NCI-H82 treated with DMSO at 0.1 percent for 48 hours (cell line): ENCODE results near the gene TSPAN5.

Experiments used
- DNase-seq: peaks from one replicate; lab custom pipeline; 2025; ENCODE audit not compliant: unreplicated experiment; lab: John Stamatoyannopoulos, UW

Gene TSPAN5

GRCh38 chr4:98620087-98620784, 38.2 kb downstream of the TSPAN5 start:
- DNase-seq = no peak

- DNase-seq = no peak
These were observed 39.2 kb downstream of the TSPAN5 start for GRCh38 chr4:98619180-98619579.

DNA sequence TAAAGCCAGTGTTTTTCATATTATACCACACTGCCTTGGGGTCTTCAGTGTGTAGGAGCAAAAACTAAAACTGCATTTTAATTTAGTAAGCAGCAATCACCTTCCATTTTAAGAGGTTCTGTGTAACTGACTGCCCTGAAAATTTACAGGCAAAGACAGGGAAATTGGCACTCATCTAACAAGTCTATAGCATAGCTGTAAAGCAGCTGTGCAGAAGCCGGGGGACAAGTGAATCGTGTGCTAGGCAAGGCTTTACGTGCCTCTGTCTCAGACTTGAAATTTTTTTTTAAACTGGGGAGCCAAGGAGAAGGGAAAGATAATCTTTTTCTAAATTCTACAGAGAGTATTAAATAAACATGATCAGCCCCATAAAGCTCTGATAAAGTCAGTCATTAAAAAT, 39.7 kb downstream of the TSPAN5 start:
- no peak for DNase-seq

- DNase-seq = no peak
These were observed 40.9 kb downstream of the TSPAN5 start for GRCh38 chr4:98617358-98618047.

GRCh38 chr4:98615991-98616390, 42.4 kb downstream of the TSPAN5 start:
- DNase-seq = no peak

DNA sequence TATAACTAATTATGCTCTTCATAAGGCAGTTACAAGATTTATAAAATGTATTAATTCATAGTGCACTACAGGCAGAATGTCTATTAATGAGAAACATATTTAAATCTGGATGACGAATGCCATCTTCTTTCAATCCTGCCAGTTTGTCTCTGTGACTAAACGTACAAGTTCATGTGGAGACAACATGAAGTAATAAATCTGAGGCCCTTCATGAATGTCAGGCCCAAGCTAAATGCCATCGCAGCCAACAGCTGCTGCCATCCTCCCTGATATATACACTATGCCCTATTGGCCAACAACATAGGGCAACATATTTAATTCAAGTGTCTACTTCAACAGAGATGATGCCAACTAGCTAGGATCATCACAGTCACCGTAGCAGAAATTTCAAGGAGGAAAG, 43.7 kb downstream of the TSPAN5 start:
- no peak for DNase-seq

GRCh38 chr4:98614094-98614493, 44.3 kb downstream of the TSPAN5 start:
- no peak for DNase-seq

DNA sequence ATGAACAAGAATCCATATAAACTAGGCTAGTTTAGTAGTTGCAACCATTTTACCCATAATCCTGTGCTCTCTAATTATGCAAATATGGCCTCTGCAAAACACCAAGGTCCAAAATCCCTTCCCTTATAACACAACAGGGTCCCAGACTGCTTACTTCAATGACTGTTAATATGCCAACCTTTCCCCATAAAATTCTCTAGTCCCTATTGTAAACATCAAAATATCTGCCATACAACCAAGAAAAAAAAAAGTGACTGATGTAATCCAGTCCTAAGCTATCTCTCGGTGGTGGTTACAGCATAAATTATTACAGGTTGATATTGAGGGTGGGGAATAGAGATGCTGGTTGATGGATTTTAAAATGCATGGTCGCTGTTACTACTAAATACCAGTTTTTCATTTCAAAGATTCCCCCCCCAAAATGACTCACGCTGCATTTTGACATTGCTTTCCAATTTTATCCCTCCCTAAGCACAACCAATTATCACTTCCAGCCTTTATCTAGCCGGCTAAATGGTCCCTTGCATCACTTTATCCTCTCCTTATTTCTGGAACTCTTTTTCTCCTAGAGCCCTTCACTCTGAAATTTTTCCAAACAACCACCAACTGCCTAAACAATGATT, 44.8 kb downstream of the TSPAN5 start:
- no peak for DNase-seq

DNA sequence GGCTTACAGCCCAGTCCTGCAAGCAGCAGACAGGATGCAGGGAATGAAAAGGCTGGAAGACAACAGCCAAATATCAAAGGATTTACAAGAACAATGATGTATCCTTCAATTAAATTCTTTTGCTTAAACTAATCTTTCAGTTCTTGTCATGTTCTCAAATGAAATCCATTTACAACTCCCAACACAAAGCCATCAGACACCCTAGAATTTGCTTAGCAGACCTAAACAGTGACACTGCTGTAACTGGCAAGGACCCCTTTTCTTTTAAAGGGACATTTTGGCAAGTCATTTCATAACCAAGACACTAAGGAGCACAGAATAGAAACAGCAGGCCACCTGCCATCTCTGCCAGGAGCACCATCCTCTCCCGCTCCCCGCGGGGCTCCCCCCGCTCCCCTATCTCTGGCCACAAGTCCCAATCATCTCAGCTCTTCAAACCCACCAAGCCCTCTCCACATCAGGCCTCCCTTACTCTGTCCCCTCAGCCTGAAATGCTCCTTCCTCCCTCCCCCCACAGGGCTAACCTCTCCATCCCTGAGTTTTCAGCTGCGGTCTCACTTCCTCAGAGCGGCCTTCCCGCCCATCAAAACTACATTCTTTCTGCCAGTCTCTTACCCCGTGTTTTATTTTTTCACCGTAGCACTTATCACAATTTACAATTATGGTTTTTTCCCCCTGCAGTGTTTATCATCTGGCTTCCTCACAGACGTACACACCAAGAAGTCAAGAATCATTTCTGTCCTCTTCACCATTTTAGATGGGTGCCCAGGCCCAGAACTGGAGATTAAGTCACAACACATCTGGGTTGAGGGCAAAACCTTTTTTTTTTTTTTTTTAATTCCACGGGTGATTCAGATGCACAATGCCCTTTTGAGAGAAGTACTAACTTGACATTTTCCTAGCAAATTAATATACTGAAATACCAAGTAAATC, 45.8 kb downstream of the TSPAN5 start:
- no peak for DNase-seq

DNA sequence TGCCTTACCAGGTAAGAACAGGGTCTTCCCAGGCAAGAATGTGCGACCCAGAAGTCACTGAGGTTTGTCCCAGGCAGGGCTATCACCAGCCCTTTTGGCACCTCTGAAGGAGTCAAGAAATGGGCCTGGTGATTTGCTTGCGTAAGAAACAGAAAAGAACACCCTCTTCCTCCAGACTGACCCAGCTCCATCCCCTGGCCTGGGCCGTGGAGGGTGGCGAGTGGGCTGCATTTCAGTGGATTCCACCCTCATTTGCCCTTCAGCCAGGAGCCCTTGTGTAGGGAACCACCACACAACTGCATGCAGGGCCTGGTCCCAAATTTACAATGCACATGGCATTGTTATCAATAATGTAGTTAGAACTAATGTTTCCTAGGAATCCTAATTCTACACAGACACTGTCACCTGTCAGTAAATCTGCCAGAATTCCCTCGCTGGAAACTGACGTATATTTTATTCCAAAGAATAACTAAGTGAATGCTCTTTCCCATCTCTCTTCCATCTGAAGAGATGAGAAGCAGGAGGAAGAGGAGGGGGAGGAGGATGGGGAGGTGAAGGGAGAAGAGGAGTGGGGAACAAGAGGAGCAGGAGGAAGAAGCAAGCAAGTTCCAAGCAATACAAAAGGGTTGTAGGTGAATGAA, 46.6 kb downstream of the TSPAN5 start:
- DNase-seq = no peak

DNA sequence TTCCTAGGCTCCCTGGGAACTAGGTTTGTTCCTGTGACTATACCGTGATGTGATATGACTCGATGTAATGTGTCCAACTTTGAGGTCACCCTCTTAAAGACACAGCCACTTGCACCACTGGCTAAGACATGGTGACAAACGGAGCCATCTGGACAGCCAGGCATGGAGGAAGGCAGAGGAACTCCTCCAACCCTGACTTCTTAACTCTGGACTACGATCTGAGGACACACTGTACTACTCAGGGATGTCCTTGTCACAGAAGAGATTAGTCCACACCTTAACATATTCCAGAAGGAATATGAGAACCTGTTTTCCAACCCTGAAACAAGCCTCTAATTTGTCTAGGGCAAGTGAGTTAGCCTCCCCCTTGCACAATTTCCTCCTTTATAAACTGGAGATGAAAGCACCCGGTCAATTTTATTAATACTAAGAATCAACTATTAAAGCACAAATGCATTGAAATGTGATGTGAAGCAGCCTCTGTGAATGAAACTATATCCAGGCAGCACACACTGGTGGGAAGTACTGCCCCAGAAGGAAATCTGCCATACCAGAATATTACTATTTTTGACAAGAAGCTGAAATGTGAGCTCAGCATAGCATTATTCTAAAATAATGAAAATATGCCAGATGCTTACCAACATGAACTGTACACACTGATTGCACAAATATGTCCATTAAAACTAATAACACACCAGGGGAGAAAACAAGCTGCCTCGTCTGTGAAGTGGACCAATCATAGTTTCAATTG, 47.3 kb downstream of the TSPAN5 start:
- no peak for DNase-seq

GRCh38 chr4:98610431-98610830, 48.0 kb downstream of the TSPAN5 start:
- DNase-seq = no peak

- DNase-seq = no peak
These were observed 48.5 kb downstream of the TSPAN5 start for GRCh38 chr4:98609934-98610333.

DNA sequence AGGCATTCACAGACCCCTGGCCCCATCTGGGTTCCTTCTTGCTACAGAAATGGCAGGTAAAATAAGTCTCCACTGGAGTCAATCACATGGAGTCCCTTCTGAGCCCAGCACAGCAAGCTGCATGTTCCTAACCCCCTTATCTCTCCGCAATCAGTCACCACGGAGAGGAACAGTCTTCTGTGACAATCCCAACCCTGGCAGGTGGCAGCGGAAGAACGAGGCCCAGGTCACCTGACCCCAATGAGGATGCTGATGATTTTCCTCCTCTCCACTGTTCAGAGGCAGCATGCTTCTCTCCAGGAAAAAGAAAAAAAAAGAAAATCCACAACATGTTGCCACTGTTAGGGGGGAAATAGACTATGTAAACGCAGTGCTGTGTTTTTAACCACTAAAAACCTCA, 50.1 kb downstream of the TSPAN5 start:
- no peak for DNase-seq

GRCh38 chr4:98606894-98607293, 51.5 kb downstream of the TSPAN5 start:
- DNase-seq = no peak

DNA sequence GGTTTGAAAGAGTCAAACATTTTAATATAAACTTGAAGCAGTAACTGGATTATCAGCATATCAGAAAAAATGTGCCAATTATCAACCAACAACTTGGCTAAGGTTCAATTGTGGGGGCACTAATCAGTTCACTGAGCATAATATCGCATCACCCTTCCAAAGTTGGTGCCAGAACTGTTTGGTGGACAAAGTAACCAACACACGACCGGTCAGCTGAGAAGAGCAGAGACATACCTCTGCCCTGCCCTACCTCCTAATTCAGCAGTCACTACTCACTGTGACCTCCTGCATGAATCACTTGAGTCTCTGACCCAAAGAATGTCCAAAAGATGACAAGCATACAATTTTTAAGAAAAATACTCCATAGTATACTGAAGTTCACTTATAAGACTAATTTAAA, 53.2 kb downstream of the TSPAN5 start:
- DNase-seq = no peak

DNA sequence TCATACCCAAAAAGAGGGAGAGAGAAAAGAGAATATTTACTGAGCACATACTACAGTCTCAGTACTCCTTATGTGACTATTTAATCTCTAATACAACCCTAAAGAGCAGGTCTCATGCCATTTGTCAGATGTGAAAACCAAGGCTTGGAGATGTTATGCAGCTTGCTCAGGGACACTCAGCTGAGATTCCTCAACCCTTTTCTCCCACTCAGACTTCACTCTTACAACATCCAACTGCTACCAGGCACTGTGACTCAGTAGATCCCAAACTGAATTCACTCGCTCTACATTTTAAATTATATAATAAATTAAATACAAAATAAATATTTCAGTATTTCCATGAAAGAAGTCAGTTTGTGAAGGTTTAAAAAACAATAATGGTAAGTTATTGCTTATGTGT, 53.7 kb downstream of the TSPAN5 start:
- no peak for DNase-seq

- no peak for DNase-seq
These were observed 54.5 kb downstream of the TSPAN5 start for GRCh38 chr4:98603683-98604521.

DNA sequence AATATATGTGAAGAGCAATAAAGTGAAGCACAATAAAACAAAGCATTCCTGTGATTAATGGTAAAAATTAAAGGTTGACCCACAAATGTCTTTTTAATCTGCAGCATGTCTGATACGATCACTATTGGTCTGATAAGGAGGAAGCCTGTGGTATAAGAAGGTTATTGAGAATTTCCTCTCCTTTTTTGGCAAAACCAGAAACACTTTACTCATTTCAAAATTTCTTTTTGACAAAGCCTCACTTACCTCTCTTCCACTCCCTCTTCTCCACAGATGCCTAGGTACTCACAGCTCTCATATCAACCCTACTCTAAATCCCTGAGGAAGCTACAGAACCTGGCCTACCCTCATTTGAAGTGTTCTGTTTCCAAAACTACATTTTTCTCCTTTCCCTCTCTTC, 56.1 kb downstream of the TSPAN5 start:
- DNase-seq = no peak
